Head of caudate nucleus (tissue), 42 donors: Measurements from ENCODE around the gene MCM7.
A peak's percentile ranks its signal among the peaks of the same experiment; 100 is the strongest.

ENCODE experiments used
- DNase-seq, 42 donors: peaks; one replicate each; pipeline versions ENCODE4 v3.0.0 to v3.0.0-alpha.2; 2020 to 2021; ENCODE audit warnings: mixed read lengths in 7 of 42
- intact Hi-C: fragments of 100-400 bp; cut with DNase I; formaldehyde crosslinking; loops from one replicate; pipeline ENCODE4 v1.15.0; 2022

MCM7 gene

GRCh38 chr7:100102950-100103840 lies 2.0 kb upstream of the MCM7 start:
- intact Hi-C loops: no loop called here
- DNase-seq: no peak

- intact Hi-C loops: no loop called here
- DNase-seq: peak; percentile 71 to 95 (median 90)
Observed at GRCh38 chr7:100100420-100101015, 679 bp downstream of the MCM7 start.

- no peak for DNase-seq
- intact Hi-C loops: no loop called here
Observed at GRCh38 chr7:100099452-100099851, 1.7 kb downstream of the MCM7 start.

- intact Hi-C loops: no loop called here
- DNase-seq: no peak
Observed at GRCh38 chr7:100098913-100099312, 2.3 kb downstream of the MCM7 start.

GRCh38 chr7:100095704-100096103 lies 5.5 kb downstream of the MCM7 start:
- intact Hi-C loops: no loop called here
- DNase-seq: no peak

- intact Hi-C loops: no loop called here
Observed at GRCh38 chr7:100095289-100095688, 5.9 kb downstream of the MCM7 start.

GRCh38 chr7:100093925-100094486 lies 7.2 kb downstream of the MCM7 start:
- intact Hi-C loops: no loop called here
- no peak for DNase-seq

More at GRCh38 chr7:100095289-100095688, 5.9 kb downstream of the MCM7 start:
- no peak for DNase-seq

- intact Hi-C loops: no loop called here
- no peak for DNase-seq
Observed at GRCh38 chr7:100093498-100093897, 7.7 kb downstream of the MCM7 start.

- intact Hi-C loops: no loop called here
- no peak for DNase-seq
Observed at GRCh38 chr7:100093054-100093453, 8.1 kb downstream of the MCM7 start.

GRCh38 chr7:100091411-100092181 lies 9.6 kb downstream of the MCM7 start:
- DNase-seq: no peak
- intact Hi-C loops: no loop called here

GRCh38 chr7:100090527-100091410 lies 10.4 kb downstream of the MCM7 start:
- intact Hi-C loops: no loop called here
- DNase-seq: no peak

GRCh38 chr7:100089458-100090196 lies 11.6 kb downstream of the MCM7 start:
- no peak for DNase-seq
- intact Hi-C loops: no loop called here

- DNase-seq: peak; percentile 40 to 94 (median 88)
- intact Hi-C loops: no loop called here
Observed at GRCh38 chr7:100088621-100089457, 12.4 kb downstream of the MCM7 start, which contains the start of gene COPS6. TSS of gene COPS6 (plus strand) at chr7:100088969. CDS start at chr7:100088991, 22 bp downstream.

GRCh38 chr7:100088095-100088620 lies 13.0 kb downstream of the MCM7 start:
- intact Hi-C loops: no loop called here

GRCh38 chr7:100087055-100087750 lies 14.0 kb downstream of the MCM7 start:
- intact Hi-C loops: no loop called here
- DNase-seq: no peak

More at GRCh38 chr7:100088095-100088620, 13.0 kb downstream of the MCM7 start:
- no peak for DNase-seq

GRCh38 chr7:100085515-100085914 lies 15.7 kb downstream of the MCM7 start:
- intact Hi-C loops: no loop called here
- no peak for DNase-seq
